Stimulated activated CD8-positive, alpha-beta memory T cell treated with anti-CD3 and anti-CD28 coated beads, Interleukin-12 subunit alpha, Interleukin-12 subunit beta, amount 100 ng/mL, for 1 hour (primary cell): ENCODE measurements around the gene RBM33.

ENCODE experiments used
- DNase-seq: peaks from one replicate; pipeline ENCODE4 v3.0.0-alpha.2; 2020; ENCODE audit warnings: low read depth

RBM33 gene

DNA sequence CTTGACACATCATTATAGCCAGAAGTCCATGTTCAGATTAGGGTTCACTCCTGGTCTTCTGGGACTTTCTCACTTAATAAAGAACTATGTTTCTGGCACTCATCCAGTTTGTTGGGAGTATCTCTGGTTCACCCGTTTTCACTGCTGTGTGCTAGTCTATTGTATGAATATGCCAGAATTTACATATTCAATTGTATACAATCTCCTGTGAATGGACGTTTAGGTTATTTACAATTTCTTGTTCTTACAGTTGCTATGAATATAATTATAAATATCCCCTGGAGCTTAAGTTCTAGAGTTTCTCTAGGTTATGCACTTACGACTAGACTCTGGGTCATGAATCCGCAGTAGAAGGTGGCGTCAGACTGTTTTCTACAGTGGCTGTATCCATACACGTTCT, 20.0 kb upstream of the RBM33 start:
- DNase-seq = no peak

DNA sequence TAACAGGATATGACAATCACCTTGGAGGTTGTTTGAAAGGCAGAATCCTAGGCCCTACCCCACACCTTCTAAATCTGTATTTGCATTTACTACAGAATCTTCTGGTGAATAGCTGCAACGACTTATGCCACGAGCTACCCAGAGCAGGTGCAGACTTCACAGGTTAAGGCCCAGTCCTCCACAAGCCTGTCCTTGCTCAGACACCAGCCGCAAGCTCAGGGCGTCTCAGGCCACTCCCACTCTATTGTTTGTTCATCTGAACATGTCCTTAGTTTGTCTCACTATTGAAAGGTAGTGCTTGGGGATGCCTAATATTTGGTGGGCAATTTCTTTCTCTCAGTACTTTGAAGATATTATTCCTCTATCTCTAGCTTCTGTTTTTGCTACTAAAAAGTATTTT, 18.9 kb upstream of the RBM33 start:
- no peak for DNase-seq

DNA sequence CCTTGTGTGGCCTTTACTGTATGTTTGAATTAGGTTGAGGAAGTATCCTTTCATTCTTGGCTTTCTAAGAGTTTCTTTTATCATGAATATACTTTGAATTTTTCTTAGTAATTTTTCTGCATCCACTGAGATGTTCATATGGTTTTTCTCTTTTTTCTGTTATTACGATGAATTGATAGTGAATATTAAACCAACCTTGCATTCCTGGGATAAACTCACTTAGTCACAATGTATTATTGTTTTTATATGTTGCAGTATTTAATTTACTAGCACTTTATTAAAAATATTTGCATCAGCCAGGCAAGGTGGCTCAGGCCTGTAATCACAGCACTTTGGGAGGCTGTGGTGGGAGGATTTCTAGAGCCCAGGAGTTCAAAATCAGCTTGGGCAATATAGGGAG, 15.3 kb upstream of the RBM33 start:
- DNase-seq = no peak

DNA sequence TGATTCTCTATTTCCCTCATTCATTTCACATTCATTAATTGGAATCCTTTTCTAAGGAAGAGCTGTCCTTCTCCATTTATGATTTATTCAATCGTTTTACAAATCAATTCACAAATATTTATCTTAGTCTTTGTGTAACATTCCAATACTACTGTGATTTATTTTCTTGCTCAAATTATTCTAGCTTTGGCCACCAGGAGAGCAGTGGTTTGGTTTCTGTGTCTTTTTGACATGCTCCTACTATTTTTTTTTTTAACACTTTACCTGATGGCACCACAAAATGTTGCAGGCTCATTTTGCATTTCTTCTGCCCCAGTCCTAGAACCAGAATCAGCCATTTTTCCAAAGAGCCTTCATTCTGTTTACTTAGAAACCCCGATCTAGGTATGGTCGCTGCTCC, 13.3 kb upstream of the RBM33 start:
- no peak for DNase-seq

DNA sequence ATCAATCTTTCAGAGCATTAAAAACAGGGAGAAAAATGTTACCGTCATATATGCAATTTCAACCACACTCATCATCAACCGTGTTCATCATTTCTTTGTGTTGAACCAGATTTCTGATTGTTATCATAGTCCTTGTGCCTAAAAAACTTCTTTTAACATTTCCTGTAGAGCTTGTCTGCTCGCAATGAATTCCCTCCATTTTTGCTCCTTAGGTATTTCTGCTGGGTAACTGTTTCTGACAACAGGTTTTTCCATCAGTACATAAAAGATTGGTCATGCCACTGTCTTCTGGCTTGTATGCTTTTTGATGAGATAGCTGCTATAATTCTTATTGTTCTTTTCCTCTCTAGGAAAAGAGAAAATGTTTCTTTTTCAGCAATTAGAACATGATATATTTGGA, 8.6 kb upstream of the RBM33 start:
- DNase-seq = no peak

DNA sequence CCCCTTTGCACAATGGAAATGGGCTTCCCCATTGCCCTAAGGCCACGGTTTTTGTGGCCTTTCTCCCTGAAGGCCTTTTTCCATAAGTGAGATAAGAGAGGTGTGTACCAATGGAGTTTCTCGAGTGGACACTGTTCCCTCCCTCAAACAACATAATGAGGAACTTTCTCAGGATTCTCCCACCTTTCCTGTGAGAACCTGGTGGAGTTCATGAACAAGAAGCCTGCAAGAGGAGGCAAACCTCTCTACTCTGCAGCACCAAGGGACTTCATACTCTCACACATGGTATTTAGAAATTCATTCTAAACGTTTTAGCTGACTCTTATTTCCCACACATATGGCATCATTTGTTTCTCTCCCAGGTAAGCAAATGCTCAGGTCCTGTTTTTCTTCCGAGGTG, 7.3 kb upstream of the RBM33 start:
- no peak for DNase-seq

DNA sequence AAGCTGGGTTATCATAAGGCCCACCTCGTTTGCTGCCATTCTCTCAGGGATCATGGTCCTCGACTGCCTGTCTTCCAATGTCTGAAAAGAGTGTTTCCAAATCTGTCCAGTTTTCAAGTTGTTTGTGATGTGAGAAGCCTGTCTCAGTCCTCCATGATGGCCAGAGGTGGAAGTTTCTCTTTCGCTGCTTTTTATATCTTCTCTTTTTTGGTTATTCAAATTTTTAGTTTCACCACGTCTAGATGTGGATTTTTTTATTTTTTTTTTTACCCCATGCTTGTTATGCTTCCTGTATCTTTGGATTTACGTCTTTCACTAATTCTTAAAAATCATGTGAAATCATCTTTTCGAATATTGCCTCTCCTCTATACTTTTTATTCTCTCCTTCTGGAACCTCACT, 6.1 kb upstream of the RBM33 start:
- no peak for DNase-seq

DNA sequence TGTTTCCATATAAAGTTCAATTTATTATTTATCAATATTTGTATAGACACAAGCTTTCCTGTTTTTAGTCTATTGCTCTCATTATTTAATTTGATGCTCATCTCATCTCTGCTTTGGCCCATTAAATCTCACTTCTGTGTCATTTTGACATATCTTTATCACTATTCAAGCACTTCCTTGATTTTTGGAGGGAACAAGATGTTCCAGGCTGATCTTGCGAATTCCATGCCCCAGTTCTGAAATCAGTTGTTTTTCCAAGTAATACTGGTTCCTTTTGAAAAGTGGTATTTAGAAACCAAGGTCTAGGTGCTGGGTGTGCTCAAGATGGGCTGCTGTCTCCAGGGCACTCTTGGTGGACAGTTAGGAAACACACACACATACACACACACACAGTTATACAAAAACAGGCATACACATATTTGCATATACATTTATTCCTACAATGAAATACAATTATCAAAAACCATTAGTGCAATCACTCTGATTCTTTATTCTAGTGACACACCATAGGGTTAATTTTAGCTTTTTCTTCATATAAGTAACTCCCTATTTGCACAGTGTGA, 4.4 kb upstream of the RBM33 start:
- DNase-seq = no peak

DNA sequence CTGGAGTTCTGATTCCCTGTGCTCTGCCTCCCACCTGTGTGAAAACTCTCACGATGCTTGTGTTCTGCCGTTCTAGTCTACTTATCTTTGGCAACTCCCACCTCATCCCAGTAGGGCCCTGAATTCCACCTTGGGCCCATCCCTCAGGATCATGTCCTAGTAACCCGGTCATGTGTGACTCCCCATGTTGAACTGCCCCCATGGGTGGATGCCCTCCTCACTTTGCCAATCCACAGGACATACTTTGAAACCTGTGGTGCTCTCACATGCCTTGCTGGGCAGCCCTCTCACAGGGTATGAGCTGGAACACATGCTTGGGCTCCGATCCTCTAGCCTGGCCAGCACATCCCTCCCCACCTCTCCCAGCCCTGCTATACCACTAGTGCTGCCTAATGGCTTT, 3.8 kb upstream of the RBM33 start:
- no peak for DNase-seq

DNA sequence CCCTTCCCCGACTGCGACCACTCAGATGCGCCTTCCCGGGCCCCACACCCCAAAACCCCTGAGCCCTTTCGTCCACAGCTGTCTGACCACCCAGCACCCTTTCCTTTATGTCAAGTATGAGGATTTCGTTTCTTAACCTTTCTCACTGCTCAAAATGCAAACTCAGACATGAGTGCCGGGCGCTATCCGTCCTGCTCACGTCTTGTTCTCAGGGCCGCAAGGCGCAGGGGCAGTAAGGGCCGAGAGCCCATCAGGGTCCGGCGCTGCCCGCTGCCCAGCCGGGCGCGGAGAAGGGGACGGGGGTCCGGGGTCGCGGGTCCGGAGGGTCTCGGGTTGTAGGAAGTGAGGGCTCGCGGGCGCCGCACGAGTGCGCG, 670 bp upstream of the RBM33 start:
- no peak for DNase-seq

DNA sequence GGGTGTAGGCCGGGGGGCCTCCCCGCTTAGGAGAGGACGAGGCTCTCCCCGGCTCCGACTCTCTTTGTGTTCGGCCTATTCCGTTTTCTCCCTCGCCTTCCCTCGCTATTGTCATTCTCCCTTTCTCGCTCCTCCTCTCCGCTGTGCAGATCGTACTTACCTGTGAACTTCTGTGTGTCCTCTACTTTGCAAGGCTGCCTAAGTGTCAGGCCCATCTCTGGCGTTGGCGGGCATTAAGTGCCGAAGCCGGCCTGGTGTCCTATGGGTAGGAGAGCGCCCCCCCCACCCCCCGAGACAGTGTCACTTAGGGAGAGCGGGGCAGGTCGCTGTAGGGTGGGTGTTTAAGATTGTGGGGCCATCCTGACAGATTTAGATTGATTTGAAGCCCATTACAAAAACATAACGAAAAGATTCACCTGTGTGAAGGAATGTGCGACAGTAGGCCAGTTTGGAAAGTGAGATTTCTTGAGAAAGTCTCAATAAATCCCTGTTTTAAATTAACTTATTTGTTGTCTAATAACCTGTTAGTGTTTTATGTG, 579 bp downstream of the RBM33 start:
- DNase-seq = peak; percentile 10

DNA sequence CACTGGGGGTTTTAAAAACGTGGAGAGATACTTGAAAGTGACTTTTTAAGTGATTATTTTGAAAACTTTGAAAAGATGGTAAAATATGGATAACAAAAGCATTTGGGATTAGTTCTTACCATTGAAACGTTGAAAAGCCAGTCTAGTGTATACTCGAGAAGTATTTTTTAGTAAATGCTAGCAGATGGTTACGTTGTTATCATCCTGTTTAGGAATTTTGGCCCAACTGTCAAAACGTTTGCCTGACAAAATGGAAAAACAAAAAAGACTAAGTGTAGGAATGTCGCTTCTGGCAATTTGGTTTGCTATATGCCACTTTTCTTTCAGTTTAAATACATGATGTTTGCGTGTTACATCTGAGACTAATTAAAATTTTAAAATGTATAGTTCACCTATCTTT, 1.2 kb downstream of the RBM33 start:
- DNase-seq = no peak

DNA sequence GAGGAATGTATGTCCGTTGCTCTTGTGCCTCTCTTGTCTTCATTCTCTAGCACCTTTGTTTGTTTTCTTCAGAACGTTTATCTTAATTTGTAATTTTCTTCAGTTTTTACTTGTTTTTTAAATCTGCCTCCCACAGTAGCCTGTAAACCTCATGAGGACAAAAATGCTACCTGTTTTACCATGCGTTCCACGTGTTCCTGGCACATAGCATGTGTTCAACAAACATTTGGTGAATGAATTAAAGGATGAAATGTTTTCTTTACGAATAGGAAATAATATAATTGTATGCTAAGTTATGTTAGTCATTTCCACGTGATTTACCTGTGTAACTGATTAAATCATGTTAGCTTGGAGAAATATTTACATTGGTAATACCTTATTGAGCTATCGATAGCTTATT, 2.2 kb downstream of the RBM33 start:
- no peak for DNase-seq

DNA sequence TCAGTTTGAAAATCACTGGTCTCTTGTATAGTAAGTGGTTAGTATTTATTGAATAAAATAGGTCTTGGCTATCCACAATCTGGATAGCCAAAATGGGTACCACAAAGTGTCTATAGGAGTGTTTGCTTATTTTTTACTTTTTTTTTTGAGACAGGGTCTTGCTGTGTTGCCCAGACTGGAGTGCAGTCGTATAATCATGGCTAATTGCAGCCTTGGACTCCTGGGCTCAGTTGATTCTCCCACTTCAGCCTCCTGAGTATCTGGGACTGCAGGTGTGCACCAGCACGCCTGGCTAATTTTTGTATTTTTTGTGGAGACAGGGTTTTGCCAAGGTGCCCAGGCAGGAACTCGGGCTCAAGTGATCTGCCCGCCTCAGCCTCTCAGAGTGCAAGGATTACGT, 2.8 kb downstream of the RBM33 start:
- no peak for DNase-seq

DNA sequence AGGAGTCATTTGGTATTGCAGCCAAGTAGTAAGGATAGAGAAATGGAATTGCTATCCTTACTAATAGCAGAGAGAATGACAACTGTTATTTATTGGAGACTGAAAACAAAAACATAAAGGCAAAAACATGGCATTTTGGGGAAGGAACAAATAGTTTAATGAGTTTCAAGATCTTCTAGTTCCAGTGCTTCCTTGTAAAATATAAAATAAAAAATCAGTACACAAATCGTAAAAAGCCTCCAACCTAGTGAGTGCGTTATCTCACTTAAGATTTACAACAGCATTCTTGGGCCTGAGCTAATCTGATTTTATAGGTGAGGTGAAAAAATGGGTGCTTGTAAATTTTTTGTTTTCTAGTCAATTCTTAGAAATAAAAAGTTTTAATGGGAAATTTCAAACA, 3.3 kb downstream of the RBM33 start:
- DNase-seq = no peak

DNA sequence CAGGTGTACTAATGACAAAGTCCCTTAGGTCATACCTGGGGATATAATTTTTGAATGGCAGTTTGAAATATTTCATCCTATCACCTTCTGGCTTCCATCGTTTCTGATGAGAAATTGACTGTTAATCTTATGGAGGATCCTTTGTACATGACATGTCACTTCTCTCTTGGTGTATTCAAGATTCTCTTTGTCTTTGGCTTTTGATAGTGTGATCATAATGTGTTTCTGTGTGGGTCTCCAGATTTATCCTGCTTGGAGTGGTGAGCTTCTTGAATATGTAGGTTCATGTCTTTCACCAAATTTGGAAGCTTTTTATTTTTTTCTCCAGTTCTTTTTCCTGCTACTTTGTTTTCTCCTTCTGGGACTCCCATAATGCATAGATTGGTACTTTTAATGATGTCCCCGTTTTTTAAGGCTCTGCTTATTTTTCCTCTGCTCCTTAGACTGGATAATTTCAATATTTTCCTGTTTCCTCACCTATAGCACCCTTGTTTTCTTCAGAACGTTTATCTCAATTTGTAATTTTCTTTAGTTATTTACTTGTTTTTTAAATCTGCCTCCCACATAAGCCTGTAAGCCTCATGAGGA, 4.4 kb downstream of the RBM33 start:
- no peak for DNase-seq

DNA sequence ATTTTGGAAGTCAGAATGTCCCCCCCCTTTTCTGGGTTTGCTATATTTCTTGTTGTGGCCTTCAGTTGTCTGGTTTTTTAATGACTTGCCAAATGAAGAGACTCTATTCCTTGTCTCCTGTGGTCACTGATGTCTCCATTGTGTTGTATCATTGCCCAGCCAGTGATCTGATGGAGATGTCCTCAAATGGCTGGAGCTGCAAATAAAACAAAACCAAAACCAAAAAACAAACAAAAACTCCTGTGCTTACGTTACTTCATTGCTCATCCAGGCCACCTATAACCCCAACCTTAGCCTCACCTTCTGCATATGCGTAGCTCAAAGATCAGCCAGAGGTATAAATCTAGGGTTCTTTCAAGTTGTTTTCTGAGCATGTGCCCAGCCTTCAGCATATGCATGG, 5.1 kb downstream of the RBM33 start:
- no peak for DNase-seq

DNA sequence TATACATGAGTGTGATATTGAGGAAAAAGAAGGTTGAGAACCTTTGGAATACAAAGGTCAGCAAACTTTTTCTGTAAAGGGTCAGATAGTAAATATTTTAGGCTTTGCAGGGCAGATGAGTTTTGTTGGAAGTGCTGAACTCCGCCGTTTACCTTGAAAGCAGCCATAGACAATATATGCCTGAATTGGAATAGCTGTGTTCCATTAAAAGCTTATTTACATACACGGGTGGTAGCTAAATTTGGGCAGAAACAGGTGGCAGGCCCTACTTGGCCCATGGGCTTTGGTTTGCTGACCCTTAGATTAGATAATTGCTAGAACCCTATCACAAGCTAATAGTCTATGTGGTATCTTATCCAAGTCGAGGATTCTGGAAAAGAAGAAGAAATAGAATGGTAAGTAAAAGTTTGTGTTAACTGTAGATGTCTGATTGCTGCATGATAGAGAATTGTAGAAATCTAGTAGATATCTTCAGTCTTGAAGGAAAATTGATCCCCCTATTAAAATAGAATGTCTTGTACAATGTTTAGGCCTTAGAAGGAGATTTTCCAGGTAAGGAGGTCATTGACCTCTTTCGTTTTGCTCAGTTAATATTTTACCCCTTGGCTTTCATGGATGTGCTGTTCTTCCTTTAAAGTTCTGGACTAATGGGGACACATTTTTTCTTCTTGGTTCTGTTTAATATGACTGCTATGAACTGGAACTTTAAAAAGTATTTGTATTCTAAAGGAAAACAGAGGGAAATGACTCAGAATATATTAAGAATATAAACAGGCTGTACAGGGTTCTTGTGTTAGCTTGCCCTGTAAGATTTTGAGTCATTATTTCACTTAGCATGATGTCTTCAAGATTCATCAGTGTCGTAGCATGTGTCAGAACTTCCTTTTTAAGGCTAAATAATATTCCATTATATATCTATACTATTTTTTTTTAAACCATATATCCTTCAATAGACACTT, 8.0 kb downstream of the RBM33 start:
- no peak for DNase-seq

DNA sequence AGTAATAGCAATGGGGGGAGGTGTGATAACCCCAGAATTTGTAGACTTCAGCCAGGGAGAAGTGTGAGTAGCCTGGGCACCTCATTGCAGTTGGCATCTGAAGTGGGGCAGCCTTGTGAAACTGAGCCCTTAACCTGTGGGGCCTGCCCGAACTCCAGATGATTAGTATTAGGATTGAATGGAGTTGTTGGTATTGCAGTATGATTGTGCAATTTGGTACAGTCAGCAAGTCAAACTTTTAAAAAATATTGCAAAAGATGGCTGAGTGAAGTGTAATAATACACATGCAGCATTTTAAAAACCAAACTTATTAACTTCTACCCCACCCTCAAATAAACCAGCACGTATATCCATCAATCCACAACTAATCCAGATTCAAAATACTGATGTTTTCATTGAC, 9.3 kb downstream of the RBM33 start:
- no peak for DNase-seq

DNA sequence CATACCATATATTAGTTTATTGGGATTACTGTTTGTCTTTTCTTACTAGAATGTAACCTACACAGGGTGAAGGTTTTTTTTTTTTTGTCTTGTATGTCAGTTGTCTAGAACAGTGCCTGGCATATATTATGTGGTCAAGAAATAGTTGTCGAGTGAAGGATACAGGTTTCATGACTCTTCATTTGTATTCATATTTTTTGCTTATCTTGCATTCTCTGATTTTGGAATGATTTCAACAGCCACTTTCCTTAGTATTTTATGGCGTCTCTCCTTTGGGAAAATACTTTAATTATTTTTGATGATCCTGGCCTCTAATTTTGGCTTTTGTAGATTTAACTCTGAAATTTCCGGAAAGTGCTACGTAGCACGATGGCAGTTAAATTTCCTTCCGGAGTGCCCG, 12.4 kb downstream of the RBM33 start:
- no peak for DNase-seq

DNA sequence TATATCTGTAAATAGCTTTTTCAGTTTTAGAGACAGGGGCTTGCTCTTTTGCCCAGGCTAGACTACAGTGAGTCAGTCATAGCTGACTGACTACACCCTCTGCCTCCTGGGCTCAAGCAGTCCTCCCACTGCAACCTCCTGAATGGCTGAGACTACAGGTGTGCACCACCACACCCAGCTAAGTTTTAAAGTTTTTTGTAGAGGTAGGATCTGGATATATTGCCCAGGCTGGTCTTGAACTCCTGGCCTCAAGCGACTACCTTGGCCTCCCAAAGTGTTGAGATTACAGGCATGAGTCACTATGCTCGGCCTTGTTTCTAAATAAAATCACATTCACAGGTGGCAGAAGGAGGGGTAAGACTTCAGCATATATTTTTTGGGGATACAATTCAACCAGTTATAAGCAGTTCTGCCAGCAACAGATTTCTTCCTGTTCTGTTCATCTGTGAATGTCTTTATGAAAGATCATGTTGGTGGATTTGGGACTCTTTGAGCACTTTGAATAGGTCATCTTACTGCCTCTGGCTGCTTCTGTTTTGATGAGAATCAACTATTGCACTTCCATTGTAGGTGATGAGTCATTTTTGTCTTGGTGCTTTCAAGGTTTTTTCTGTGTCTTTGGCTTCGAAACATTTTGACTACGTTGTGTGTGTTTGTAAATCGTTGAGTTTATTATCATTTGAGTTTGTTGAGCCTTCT, 15.7 kb downstream of the RBM33 start:
- DNase-seq = no peak

DNA sequence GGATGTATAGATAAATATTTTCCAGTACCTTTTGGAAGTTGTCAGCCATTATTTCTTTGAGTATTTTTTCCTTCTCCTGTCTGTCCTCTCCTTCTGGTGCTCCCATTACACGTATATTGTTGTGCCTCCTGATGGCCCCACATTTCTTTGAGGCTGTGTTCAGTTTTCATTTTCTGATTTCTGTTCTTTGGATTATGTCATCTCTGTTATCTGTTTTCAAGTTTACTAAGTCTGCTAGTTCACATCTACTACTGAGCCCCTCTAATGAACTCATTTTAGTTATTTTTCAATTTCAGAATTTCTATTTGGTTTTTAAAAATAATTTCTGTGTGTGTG, 16.3 kb downstream of the RBM33 start:
- DNase-seq = no peak
